GM18868 (cell line): ENCODE data around the gene MYO7B.
"Not testable (repeated sequence)": the region's sequence is repeated elsewhere in the genome, so short reads cannot be mapped to it uniquely, and the experiment has no call there.

ENCODE experiments used
- ATAC-seq: cut with Tn5 transposase; IDR thresholded peaks from one replicate; pipeline ENCODE4 v1.9.1; 2021; ENCODE audit warnings: mild to moderate bottlenecking, moderate library complexity; ENCODE audit not compliant: unreplicated experiment

The MYO7B gene

GRCh38 chr2:127551221-127551930 lies 15.9 kb downstream of the MYO7B start:
- ATAC-seq, result no peak

- ATAC-seq, result no peak
These were observed 16.9 kb downstream of the MYO7B start for GRCh38 chr2:127552336-127552735.

GRCh38 chr2:127552846-127553245 lies 17.4 kb downstream of the MYO7B start:
- ATAC-seq, result no peak

DNA sequence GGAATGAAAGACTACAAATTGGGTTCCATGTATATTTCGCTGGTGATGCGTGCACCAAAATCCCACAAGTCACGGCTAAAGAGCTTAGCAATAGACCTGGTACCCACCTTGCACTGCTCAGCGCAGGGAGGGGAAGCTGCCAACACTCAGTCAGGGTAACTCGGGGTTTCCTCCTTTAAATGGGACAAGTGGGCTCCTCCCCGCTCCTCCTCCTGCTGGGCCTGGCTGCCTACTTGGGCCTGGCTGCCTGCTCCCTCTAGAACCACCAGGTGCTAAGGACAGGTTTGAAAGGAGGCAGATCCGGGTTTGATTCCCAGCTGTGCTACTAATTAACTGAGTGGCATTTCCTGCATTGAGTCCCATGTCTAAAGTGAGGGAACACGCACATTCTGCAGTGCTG lies 23.4 kb downstream of the MYO7B start:
- ATAC-seq, result no peak

DNA sequence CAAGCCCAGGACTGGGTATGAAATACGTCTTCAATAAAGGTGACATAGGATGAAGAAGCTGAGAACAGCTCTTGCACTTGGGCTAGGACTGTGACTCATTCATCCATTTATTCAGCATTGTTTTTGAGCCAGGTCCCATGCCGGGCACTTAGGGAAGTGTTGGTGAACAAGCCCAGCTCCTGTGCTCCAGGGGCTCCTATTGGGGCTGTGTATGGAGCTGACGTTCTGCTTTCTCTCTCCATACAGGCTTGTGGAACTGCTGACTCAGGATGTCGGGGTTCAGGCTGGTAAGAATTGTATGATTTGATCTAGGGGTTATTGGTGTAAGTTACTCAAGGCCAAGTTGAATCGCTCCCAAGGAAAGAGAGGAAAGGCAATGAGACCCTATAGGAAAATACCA lies 24.0 kb downstream of the MYO7B start:
- no peak for ATAC-seq

DNA sequence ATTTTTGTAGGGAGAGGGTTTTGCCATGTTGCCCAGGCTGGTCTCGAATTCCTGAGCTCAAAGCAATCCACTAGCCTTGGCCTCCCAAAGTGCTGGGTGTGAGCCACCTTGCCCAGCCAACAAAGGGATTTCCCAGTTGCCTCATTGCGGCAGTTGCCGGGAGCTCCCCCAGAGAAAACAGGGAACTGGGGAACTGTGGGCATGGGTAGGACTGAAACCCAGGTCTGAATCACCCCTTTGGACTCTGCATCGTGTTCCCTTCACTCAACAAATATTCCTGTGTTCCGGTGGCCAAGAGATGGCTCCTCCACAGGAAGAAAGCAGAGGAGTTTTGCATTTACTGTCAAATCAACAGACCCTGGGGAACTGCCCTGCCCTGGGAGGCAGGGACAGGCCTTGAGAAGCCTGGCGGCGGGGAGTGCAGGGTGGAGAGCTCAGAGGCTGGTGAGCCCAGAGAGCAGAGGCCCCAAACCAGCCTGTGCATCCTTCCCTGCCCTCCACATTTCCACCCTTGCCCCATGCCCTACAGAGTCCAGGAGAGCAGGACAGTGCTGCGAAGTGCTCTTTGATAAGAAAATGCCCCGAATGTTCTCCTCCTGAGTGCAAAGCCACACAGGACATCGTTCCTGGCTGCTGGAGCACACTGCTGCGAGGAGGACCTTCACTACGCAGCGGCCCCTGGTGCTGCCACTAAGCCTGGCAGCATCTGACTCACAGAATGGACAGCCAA lies 24.9 kb downstream of the MYO7B start:
- ATAC-seq, result no peak

DNA sequence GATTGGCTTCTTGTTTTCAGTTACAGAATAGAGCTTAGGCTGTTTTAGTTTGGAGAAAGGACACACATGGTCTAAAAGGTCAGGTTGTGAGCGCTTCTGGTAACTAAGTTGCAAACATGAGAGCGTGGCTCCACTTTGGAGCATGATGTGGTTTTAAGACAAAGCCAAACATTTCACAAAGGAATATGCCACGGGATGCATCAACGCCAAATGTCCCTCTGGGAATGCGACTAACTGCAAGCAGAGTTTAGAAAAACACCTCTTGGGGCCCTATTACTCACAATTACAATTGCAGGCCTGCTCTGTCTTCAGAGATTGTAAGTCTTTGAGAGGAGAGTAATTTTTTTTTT lies 25.4 kb downstream of the MYO7B start:
- ATAC-seq, result no peak

DNA sequence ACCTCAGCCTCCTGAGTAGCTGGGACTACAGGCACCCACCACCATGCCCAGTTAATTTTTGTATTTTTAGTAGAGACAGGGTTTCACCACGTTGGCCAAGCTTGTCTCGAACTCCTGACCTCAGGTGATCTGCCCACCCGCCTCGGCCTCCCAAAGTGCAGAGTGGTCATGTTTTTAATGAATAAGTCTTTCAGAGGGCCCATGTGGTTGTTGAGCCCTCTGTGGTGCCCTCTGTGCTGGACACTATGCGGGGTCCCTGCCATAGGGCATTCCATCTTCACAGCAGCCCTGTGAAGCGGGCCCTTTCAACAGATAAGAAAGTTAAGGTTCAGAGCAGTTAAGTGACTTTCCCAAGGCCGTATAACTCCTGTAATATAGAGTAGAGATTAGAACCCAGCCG lies 25.9 kb downstream of the MYO7B start:
- ATAC-seq, result no peak

GRCh38 chr2:127562936-127563335 lies 27.5 kb downstream of the MYO7B start:
- no peak for ATAC-seq

DNA sequence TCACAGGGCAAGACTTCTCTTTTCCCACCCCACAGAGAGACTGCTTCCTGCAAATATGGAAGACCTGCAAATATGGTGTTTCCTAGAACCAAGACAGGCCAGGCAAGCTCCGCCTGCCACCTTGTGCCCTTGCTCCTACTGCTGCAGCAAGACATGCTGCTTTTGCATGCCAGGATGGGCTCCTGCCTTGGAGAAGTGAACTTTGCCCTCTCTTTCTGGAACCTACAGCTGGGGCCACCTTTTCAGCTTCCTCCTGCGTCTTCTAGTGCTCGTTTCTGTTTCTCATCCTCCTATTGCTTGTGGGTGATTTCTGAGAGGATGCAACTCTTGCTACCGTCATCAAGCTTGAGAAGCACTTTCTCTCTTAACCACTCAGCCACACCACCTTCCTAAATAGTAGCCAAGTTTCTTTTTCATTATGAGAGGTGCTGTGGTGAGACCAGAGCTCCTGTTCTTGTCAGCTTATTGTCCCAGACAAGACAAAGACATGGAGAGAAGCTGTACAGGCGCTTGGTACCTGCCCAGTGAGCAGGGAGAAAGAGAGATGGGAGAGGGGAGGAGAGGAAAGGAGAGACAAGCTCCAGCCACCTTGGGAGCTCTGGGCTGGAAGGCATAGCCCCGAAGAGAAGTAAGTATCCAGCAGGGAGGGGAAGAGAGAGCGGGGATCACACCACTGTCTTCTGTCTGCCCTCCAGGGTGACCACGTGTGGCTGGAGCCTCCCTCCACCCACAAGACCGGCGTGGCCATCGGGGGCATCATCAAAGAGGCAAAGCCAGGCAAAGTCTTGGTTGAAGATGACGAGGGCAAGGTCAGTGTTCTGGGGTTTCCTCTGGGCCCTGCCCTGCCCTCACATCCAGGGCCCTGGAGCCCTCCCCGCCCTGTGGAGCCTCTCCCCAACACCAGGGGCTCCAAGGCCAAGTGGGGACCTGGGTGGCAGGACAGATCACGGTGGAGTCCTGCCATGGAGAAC lies 28.3 kb downstream of the MYO7B start:
- ATAC-seq, result peak; percentile 97

DNA sequence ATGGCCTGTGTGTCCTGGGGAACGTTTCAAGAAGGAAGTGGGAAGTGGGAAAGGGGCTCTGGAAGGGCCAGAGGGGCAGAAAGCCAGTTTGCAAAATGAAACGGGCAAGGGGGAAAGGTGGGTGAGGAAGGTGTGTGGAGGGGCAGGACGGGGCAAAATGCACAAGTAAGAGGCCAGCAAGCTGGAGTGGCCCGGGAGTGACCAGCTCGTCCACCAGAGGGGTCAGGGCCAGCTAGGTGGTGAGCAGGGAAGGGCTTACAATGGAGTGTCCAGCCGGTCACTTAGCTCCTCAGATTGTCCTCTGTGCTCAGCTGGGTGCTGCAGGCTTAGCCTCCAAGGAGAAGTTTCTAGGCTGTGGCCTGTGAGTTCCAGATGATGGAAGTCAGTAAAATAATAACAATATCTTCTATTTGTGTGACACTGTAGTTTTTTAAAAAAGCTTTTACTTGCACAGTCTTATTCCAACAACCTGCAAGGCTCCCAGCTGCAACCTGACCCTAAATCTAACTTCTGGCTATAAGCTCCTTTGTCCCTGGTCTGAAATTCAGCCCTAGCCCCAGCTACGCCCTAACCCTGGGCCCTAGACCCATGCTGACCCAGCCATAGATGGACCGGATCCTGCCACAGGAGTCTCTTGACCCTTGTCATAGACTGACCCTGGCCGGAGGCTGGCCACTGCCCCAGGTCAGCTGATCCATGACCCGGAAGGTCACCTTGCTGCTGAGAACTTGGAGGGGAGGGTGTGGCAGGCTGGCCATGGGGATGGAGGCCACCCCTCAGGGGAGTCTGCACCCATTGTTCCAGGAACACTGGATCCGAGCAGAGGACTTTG lies 29.2 kb downstream of the MYO7B start:
- ATAC-seq, result no peak

DNA sequence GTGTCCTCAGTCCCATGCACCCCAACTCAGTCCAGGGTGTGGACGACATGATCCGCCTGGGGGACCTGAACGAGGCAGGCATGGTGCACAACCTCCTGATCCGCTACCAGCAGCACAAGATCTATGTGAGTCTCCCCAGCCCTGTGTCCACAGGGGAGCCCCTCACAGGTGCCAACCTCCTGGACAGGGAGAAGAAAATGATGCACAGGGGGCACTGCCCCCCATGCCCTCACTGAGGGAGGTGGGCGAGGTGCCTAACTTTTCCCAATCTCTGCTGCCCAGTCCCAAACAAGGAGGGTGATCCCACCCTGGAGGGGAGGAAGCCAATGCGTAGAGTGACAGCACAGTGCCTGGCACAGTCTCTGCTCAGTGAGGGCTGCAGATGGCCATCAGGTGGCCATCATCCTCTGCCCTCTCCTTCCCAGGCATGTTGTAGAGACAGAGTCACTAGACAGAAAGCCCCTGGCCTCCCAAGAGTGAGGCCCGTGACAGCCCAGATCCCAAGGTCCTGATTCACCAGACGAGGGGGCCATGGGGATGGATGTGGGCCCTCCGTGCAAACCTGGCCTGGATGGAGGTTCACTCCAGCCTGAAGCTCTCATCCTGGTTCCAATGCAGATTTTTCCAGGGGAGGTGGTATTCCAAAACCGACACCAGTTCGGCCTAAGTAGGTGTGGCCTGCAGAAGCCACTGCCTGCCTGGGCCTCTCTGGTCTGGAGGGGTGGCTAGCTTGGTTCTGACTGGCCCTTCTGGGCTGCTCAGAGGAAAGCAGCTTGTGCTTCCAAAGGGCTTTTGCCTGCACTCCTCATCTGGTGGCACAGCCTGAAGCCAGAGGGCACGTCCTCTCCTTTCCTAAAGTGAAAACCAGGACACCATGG lies 30.0 kb downstream of the MYO7B start:
- ATAC-seq, result no peak

DNA sequence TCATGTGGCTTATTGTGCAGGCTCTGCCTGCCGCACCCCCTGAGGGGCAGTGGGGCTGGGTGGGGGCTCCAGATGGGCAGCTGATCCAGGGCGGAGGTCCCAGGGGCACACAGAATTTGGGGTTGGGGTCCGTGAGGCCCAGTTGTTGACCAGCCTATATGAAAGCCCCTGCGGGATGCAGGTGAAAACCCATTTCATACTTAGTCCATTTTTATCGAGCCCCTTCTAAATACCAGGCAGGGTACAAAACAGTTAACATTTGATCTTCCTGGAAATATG lies 30.6 kb downstream of the MYO7B start:
- no peak for ATAC-seq

GRCh38 chr2:127566576-127566975 lies 31.1 kb downstream of the MYO7B start:
- no peak for ATAC-seq

DNA sequence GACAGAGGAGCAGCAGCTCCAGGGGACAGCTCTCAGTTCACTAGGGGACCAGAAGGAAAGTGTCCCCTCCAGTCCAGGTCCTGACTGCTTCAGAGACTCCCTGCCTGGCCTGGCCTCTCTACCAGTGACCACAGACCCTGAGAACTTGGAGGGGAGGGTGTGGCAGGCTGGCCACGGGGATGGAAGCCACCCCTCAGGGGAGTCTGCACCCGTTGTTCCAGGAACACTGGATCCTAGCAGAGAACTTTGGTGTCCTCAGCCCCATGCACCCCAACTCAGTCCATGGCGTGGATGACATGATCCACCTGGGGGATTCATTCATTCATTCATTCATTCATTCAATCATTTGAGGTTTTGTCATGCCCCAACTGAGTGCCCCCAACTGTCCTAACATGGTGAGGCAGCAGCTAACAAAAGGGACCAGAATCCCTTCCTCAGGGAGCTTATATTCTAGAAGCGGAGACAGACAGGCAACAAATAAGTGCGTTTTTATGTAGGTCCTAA lies 31.9 kb downstream of the MYO7B start:
- no peak for ATAC-seq

GRCh38 chr2:127568128-127568527 lies 32.6 kb downstream of the MYO7B start:
- no peak for ATAC-seq

DNA sequence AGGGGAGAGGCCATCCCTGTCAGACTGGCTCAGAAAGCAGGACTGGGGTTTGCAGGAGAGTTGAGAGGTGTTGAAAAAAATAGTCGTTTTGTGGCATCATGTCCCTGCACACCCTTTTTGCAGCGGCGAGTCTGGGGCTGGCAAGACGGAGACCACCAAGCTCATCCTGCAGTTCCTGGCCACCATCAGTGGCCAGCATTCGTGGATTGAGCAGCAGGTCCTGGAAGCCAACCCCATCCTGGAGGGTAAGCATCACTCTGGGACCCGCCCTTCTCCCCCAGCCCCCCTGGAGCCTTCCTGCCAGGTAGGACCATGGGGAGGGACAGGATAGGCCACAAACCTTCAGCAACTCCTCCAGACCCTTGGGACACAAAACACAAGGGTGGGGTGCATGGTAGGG lies 34.2 kb downstream of the MYO7B start:
- no peak for ATAC-seq

GRCh38 chr2:127570282-127571250 lies 35.1 kb downstream of the MYO7B start:
- ATAC-seq, result no peak

- not testable (repeated sequence) for ATAC-seq
These were observed 36.9 kb downstream of the MYO7B start for GRCh38 chr2:127572352-127572751.
